ENCODE results near the gene KDM4C. TPM values are rescaled to one million over a fixed set of nuclear protein-coding genes. Genes with fewer than 3 reads are reported as not detected.

The KDM4C gene
- total and polyA plus RNA-seq, 2 of the 13 experiments (the other 11 are each of a cell fraction or from before 2014, with no cell fraction given): 19.4 to 23.6 TPM

- no peak for TF ChIP-seq TCF12 (IDR thresholded peaks at IDR 0.05)
- TF ChIP-seq TCF12 (CRISPR knock-in tag; IDR thresholded peaks at IDR 0.05): no peak
- no peak for TF ChIP-seq THYN1 (CRISPR knock-in tag; IDR thresholded peaks at IDR 0.05; ENCODE audit: borderline replicate concordance, low read depth)
- no peak for TF ChIP-seq ZFP1 (CRISPR knock-in tag; IDR thresholded peaks at IDR 0.05)
- TF ChIP-seq ZNF557 (CRISPR knock-in tag; IDR thresholded peaks at IDR 0.05): no peak
- TF ChIP-seq GRHL1 (CRISPR knock-in tag; conservative IDR thresholded peaks at IDR 0.05): no peak
- TF ChIP-seq TP53 (CRISPR knock-in tag; conservative IDR thresholded peaks at IDR 0.05): no peak
- TF ChIP-seq ZNF101 (CRISPR knock-in tag; IDR thresholded peaks at IDR 0.05; ENCODE audit: borderline replicate concordance, low read depth): no peak
- TF ChIP-seq SP2 (CRISPR knock-in tag; IDR thresholded peaks at IDR 0.05): no peak; the same call in 1 of the 2 replicates
- TF ChIP-seq NFYB (CRISPR knock-in tag; IDR thresholded peaks at IDR 0.05): no peak
- no peak for TF ChIP-seq ZFP62 (CRISPR knock-in tag; IDR thresholded peaks at IDR 0.05)
- TF ChIP-seq RFXANK (CRISPR knock-in tag; IDR thresholded peaks at IDR 0.05): no peak
- no peak for TF ChIP-seq ZNF784 (CRISPR knock-in tag; IDR thresholded peaks at IDR 0.05; ENCODE audit: borderline replicate concordance)
- TF ChIP-seq DBP (CRISPR knock-in tag; IDR thresholded peaks at IDR 0.05; ENCODE audit: not compliant biosample characterization): no peak
- TF ChIP-seq SP140L (CRISPR knock-in tag; IDR thresholded peaks at IDR 0.05; ENCODE audit: borderline replicate concordance): no peak
- no peak for TF ChIP-seq NR3C1 (CRISPR knock-in tag; IDR thresholded peaks at IDR 0.05)
- no peak for TF ChIP-seq NR2F1 (CRISPR knock-in tag; IDR thresholded peaks at IDR 0.05)
- no peak for TF ChIP-seq MAZ (IDR thresholded peaks at IDR 0.05; ENCODE audit: borderline replicate concordance, low read depth, low read length)
- TF ChIP-seq MAZ (CRISPR knock-in tag; IDR thresholded peaks at IDR 0.05; ENCODE audit: low read depth): no peak
- TF ChIP-seq SNAPC5 (CRISPR knock-in tag; IDR thresholded peaks at IDR 0.05; ENCODE audit: borderline replicate concordance): no peak
- TF ChIP-seq PAX8 (CRISPR knock-in tag; IDR thresholded peaks at IDR 0.05; ENCODE audit: borderline replicate concordance): no peak
- no peak for TF ChIP-seq CREB1 (IDR thresholded peaks at IDR 0.05)
- TF ChIP-seq CREB1 (CRISPR knock-in tag; IDR thresholded peaks at IDR 0.05): no peak
- TF ChIP-seq ZNF547 (CRISPR knock-in tag; IDR thresholded peaks at IDR 0.05): no peak
- TF ChIP-seq ZFP36L1 (CRISPR knock-in tag; IDR thresholded peaks at IDR 0.05): no peak
- no peak for TF ChIP-seq ZGPAT (CRISPR knock-in tag; IDR thresholded peaks at IDR 0.05)
These were observed 868 bp downstream of the KDM4C start (continued) for GRCh38 chr9:6758498-6759184.
